ENCODE measurements around the gene BBS7. TPM values are rescaled to one million over a fixed set of nuclear protein-coding genes. Genes with fewer than 3 reads are reported as not detected.

The BBS7 gene
- total RNA-seq, 4 donors from 2014 or later: 6.3 to 18.0 (median 13.7) TPM

GRCh38 chr4:121806411-121806810 is 63.9 kb downstream of the BBS7 start:
- no peak overlapping the region for H3K4me3 ChIP-seq
- 89% methylated on average over 4 of the region's 4 CpGs for WGBS
- H3K27ac ChIP-seq: no peak overlapping the region
- H3K4me1 ChIP-seq: peaks cover 13% of the 10 kb centered on the region
- no peak for DNase-seq (ENCODE audit: low spot score in 2 of 2)
- no peaks in the 10 kb centered on the region for H3K27me3 ChIP-seq
- no peaks in the 10 kb centered on the region for H3K9me3 ChIP-seq
- H3K36me3 ChIP-seq: peaks cover 80% of the 10 kb centered on the region
- TF ChIP-seq POLR2AphosphoS5 (IDR thresholded peaks at IDR 0.05) (no peak), EP300 (IDR thresholded peaks at IDR 0.05) (no peak), CTCF (IDR thresholded peaks at IDR 0.05) (no peak), POLR2A (IDR thresholded peaks at IDR 0.05) (no peak)

- H3K4me1 ChIP-seq: peaks cover 13% of the 10 kb centered on the region
- peaks cover 33% of the 10 kb centered on the region for H3K36me3 ChIP-seq
- TF ChIP-seq POLR2AphosphoS5 (IDR thresholded peaks at IDR 0.05) (no peak), EP300 (IDR thresholded peaks at IDR 0.05) (no peak), CTCF (IDR thresholded peaks at IDR 0.05) (no peak), POLR2A (IDR thresholded peaks at IDR 0.05) (no peak)
- peak overlapping the region; percentile 83 for H3K27ac ChIP-seq
- no peak for DNase-seq (ENCODE audit: low spot score in 2 of 2)
- peak overlapping the region; percentile 96 for H3K4me3 ChIP-seq
- 15% methylated on average over 4 of the region's 4 CpGs for WGBS
- H3K27me3 ChIP-seq: no peaks in the 10 kb centered on the region
- no peaks in the 10 kb centered on the region for H3K9me3 ChIP-seq
These were observed 68.6 kb downstream of the BBS7 start for GRCh38 chr4:121801715-121802075.

GRCh38 chr4:121800961-121801714 is 69.1 kb downstream of the BBS7 start, which contains the start of gene EXOSC9:
Gene EXOSC9 (plus strand): TSS chr4:121801323. CDS start chr4:121801425, 102 bp downstream.
- TF ChIP-seq CTCF (IDR thresholded peaks at IDR 0.05) (no peak), POLR2AphosphoS5 (IDR thresholded peaks at IDR 0.05) (peak in 2 of 3 donors; percentile 80 to 86), EP300 (IDR thresholded peaks at IDR 0.05) (no peak), POLR2A (IDR thresholded peaks at IDR 0.05) (peak in 1 of 2 donors; percentile 79)
- H3K27ac ChIP-seq: peak within 1 kb of the TSS; percentile 83
- peak; percentile 94 to 96 for DNase-seq (ENCODE audit: low spot score in 2 of 2)
- WGBS: under 1% methylated on average over 48 of the region's 48 CpGs
- peaks cover 13% of the 10 kb centered on the region for H3K4me1 ChIP-seq
- H3K4me3 ChIP-seq: peak within 1 kb of the TSS; percentile 96
- peaks cover 28% of the 10 kb centered on the region for H3K36me3 ChIP-seq
- H3K27me3 ChIP-seq: no peaks in the 10 kb centered on the region
- no peaks in the 10 kb centered on the region for H3K9me3 ChIP-seq

- Histone ChIP-seq H3K36me3 (peaks cover 22% of the 10 kb centered on the region), H3K27me3 (no peaks in the 10 kb centered on the region), H3K4me1 (peaks cover 13% of the 10 kb centered on the region), H3K27ac (peak overlapping the region; percentile 83), H3K4me3 (peak overlapping the region; percentile 96), H3K9me3 (no peaks in the 10 kb centered on the region)
- DNase-seq (ENCODE audit: low spot score in 2 of 2): no peak
- 62% methylated on average over 8 of the region's 8 CpGs for WGBS
- TF ChIP-seq EP300 (IDR thresholded peaks at IDR 0.05) (no peak), CTCF (IDR thresholded peaks at IDR 0.05) (no peak), POLR2A (IDR thresholded peaks at IDR 0.05) (no peak), POLR2AphosphoS5 (IDR thresholded peaks at IDR 0.05) (no peak)
These were observed 69.7 kb downstream of the BBS7 start for GRCh38 chr4:121800638-121800960.

- Histone ChIP-seq H3K9me3 (no peaks in the 10 kb centered on the region), H3K27me3 (peaks cover 4% of the 10 kb centered on the region), H3K27ac (no peak overlapping the region), H3K4me1 (peaks cover 13% of the 10 kb centered on the region), H3K36me3 (peaks cover 18% of the 10 kb centered on the region), H3K4me3 (no peak overlapping the region)
- no peak for DNase-seq (ENCODE audit: low spot score in 2 of 2)
- 85% methylated on average over 3 of the region's 3 CpGs for WGBS
- TF ChIP-seq POLR2AphosphoS5 (IDR thresholded peaks at IDR 0.05) (no peak), EP300 (IDR thresholded peaks at IDR 0.05) (no peak), POLR2A (IDR thresholded peaks at IDR 0.05) (no peak), CTCF (IDR thresholded peaks at IDR 0.05) (no peak)
These were observed 70.3 kb downstream of the BBS7 start for GRCh38 chr4:121799867-121800501.
